Activated CD4-positive, alpha-beta T cell treated with anti-CD3 and anti-CD28 coated beads for 36 hours (primary cell): ENCODE data around the gene PIP5KL1. TPM values are rescaled to one million over a fixed set of nuclear protein-coding genes. Genes with fewer than 3 reads are reported as not detected.
A peak's percentile ranks its signal among the peaks of the same experiment; 100 is the strongest.

ENCODE experiments used
- ATAC-seq: fragments of 200-7000 bp; cut with Tn5 transposase; one replicate; pipeline ENCODE4 v1.10.0; 2021; ENCODE audit warnings: mild to moderate bottlenecking, moderate library complexity
- CTCF ChIA-PET: fragments of 350-600 bp; sonication (Branson Sonifier 250); formaldehyde crosslinking; loops from one replicate; lab custom pipeline; 2021; ENCODE audit warnings: antibody characterized with exemption; lab: Charles Lee
- POLR2A ChIA-PET: fragments of 350-600 bp; sonication (Branson Sonifier 250); formaldehyde crosslinking; loops from one replicate; lab custom pipeline; 2021; ENCODE audit warnings: antibody characterized with exemption, inconsistent platforms; lab: Charles Lee
- DNase-seq: peaks from one replicate; pipeline ENCODE4 v3.0.0-alpha.2; 2020
- H3K27ac Mint-ChIP-seq: one replicate; pipeline ENCODE4 v1.8.0; 2021; ENCODE audit warnings: mixed read lengths
- H3K27me3 Mint-ChIP-seq: one replicate; pipeline ENCODE4 v1.8.0; 2021; ENCODE audit warnings: mixed read lengths
- H3K36me3 Mint-ChIP-seq: one replicate; pipeline ENCODE4 v1.8.0; 2021; ENCODE audit warnings: low read depth, mixed read lengths
- H3K4me1 Mint-ChIP-seq: one replicate; pipeline ENCODE4 v1.8.0; 2021; ENCODE audit warnings: mixed read lengths
- H3K4me3 Mint-ChIP-seq: one replicate; pipeline ENCODE4 v1.8.0; 2021; ENCODE audit warnings: mild to moderate bottlenecking, moderate library complexity, mixed read lengths
- H3K9me3 Mint-ChIP-seq: one replicate; pipeline ENCODE4 v1.8.0; 2021; ENCODE audit warnings: low read depth, mixed read lengths
- intact Hi-C, 2 experiments: fragments of 100-400 bp; cut with DNase I in 1 of 2; cut with micrococcal nuclease in 1 of 2; formaldehyde crosslinking; loops; one replicate each; pipeline versions ENCODE4 v1.14.2 to v1.15.1; 2022 to 2024; cut with DNase I, micrococcal nuclease
- total RNA-seq, 2 experiments: library from RNA; stranded (reverse); gene quantifications; one replicate each; pipeline ENCODE4 v1.2.3, GENCODE V29; 2021

PIP5KL1 gene
- total RNA-seq, 2 experiments from 2014 or later: 1.9 to 2.8 TPM

- CTCF ChIA-PET: interaction anchor here (0.6 to 1.2 kb wide), 3 partner anchors 19 to 181 kb away, joined by 3 to 5 read pairs (median 5); no protein-coding TSS in a partner anchor
- peaks cover 22% of the 10 kb centered on the region for H3K4me1 Mint-ChIP-seq
- H3K27ac Mint-ChIP-seq: no peak overlapping the region
- POLR2A ChIA-PET: interaction anchor here (1.0 kb wide), 1 partner anchor 51 kb away, joined by 6 read pairs; no protein-coding TSS in a partner anchor
- H3K4me3 Mint-ChIP-seq: no peak overlapping the region
- H3K36me3 Mint-ChIP-seq: no peaks in the 10 kb centered on the region
- no peaks in the 10 kb centered on the region for H3K9me3 Mint-ChIP-seq
- intact Hi-C loops: loop anchor here in 1 of 2 experiments (5.0 to 10.0 kb wide), 2 partner anchors 53 to 420 kb away; no protein-coding TSS in a partner anchor
- no peak for DNase-seq
- peaks cover 5% of the 10 kb centered on the region for H3K27me3 Mint-ChIP-seq
- ATAC-seq: no peak
Measured at GRCh38 chr9:127924736-127925444, 5.7 kb downstream of the PIP5KL1 start.

GRCh38 chr9:127923771-127924170, 6.8 kb downstream of the PIP5KL1 start:
- Mint-ChIP-seq H3K9me3 (no peaks in the 10 kb centered on the region), H3K27ac (no peak overlapping the region), H3K4me1 (peaks cover 29% of the 10 kb centered on the region), H3K36me3 (no peaks in the 10 kb centered on the region), H3K27me3 (peaks cover 5% of the 10 kb centered on the region), H3K4me3 (no peak overlapping the region)
- ChIA-PET POLR2A (interaction anchor here (0.6 kb wide), 1 partner anchor 20 kb away, joined by 3 read pairs; no protein-coding TSS in a partner anchor), CTCF (interaction anchor here (1.3 kb wide), 1 partner anchor 8 kb away, joined by 4 read pairs; no protein-coding TSS in a partner anchor)
- DNase-seq (no peak), ATAC-seq (no peak)
- intact Hi-C loops: loop anchor here in 1 of 2 experiments (5.0 to 10.0 kb wide), 2 partner anchors 51 to 419 kb away; no protein-coding TSS in a partner anchor

GRCh38 chr9:127923046-127923445, 7.5 kb downstream of the PIP5KL1 start:
- ChIA-PET POLR2A (no interaction called here), CTCF (interaction anchor here (0.6 to 3.3 kb wide), 5 partner anchors 9 to 308 kb away, joined by 3 to 18 read pairs (median 4); no protein-coding TSS in a partner anchor)
- no peak for ATAC-seq
- Mint-ChIP-seq H3K4me1 (peaks cover 30% of the 10 kb centered on the region), H3K4me3 (no peak overlapping the region), H3K27ac (no peak overlapping the region), H3K36me3 (no peaks in the 10 kb centered on the region), H3K27me3 (peaks cover 5% of the 10 kb centered on the region), H3K9me3 (no peaks in the 10 kb centered on the region)
- DNase-seq: no peak
- intact Hi-C loops: loop anchor here in 1 of 2 experiments (5.0 to 10.0 kb wide), 2 partner anchors 51 to 418 kb away; no protein-coding TSS in a partner anchor

- peak overlapping the region; percentile 16 for H3K4me3 Mint-ChIP-seq
- peak; percentile 88 for DNase-seq
- peak; percentile 39 for ATAC-seq
- ChIA-PET POLR2A (no interaction called here), CTCF (interaction anchor here (0.6 to 5.2 kb wide), 34 partner anchors 9 to 1076 kb away, joined by 3 to 28 read pairs (median 4); partner anchors contain the start of genes CDK9, ENG, PIP5KL1 and PTRH1)
- H3K4me1 Mint-ChIP-seq: peaks cover 38% of the 10 kb centered on the region
- H3K9me3 Mint-ChIP-seq: no peaks in the 10 kb centered on the region
- no peak overlapping the region for H3K27ac Mint-ChIP-seq
- H3K27me3 Mint-ChIP-seq: peaks cover 5% of the 10 kb centered on the region
- H3K36me3 Mint-ChIP-seq: no peaks in the 10 kb centered on the region
- intact Hi-C loops: loop anchor here (1.0 to 10.0 kb wide), 7 partner anchors 49 to 417 kb away; partner anchors contain the start of genes TOR2A (in 2 of the 2) and CDK9 (in 1 of the 2)
Measured at GRCh38 chr9:127921557-127922120, 8.9 kb downstream of the PIP5KL1 start.

GRCh38 chr9:127920794-127921193, 9.8 kb downstream of the PIP5KL1 start:
- intact Hi-C loops: loop anchor here (1.0 to 10.0 kb wide), 6 partner anchors 48 to 416 kb away; partner anchors contain the start of genes TOR2A (in 2 of the 2) and CDK9 (in 1 of the 2)
- Mint-ChIP-seq H3K9me3 (no peaks in the 10 kb centered on the region), H3K4me3 (no peak overlapping the region), H3K36me3 (no peaks in the 10 kb centered on the region), H3K4me1 (peaks cover 38% of the 10 kb centered on the region), H3K27ac (no peak overlapping the region), H3K27me3 (peaks cover 5% of the 10 kb centered on the region)
- CTCF ChIA-PET: interaction anchor here (0.6 to 5.2 kb wide), 32 partner anchors 8 to 1008 kb away, joined by 3 to 28 read pairs (median 4); partner anchors contain the start of genes CDK9, ENG, PIP5KL1 and PTRH1
- ATAC-seq: no peak
- DNase-seq: no peak
- POLR2A ChIA-PET: no interaction called here

- H3K36me3 Mint-ChIP-seq: no peaks in the 10 kb centered on the region
- intact Hi-C loops: loop anchor here in 1 of 2 experiments (5.0 kb wide), 2 partner anchors 117 to 132 kb away; partner anchors contain the start of genes CDK9 and FPGS
- ChIA-PET CTCF (interaction anchor here (0.6 to 5.2 kb wide), 5 partner anchors 10 to 470 kb away, joined by 3 to 28 read pairs (median 3); partner anchors contain the start of genes PTRH1, TOR2A and TTC16), POLR2A (no interaction called here)
- peaks cover 44% of the 10 kb centered on the region for H3K4me1 Mint-ChIP-seq
- H3K27ac Mint-ChIP-seq: peak overlapping the region; percentile 8
- DNase-seq (peak; percentile 70), ATAC-seq (no peak)
- H3K27me3 Mint-ChIP-seq: peaks cover 3% of the 10 kb centered on the region
- no peak overlapping the region for H3K4me3 Mint-ChIP-seq
- H3K9me3 Mint-ChIP-seq: no peaks in the 10 kb centered on the region
Measured at GRCh38 chr9:127919253-127919815, 11.2 kb downstream of the PIP5KL1 start.

- peak; percentile 43 for DNase-seq
- ChIA-PET CTCF (interaction anchor here (0.6 to 5.2 kb wide), 8 partner anchors 12 to 184 kb away, joined by 3 to 28 read pairs (median 4); partner anchors contain the start of gene TOR2A), POLR2A (interaction anchor here (0.7 kb wide), 1 partner anchor 133 kb away, joined by 5 read pairs; the partner anchor contains the start of gene CDK9)
- Mint-ChIP-seq H3K4me3 (no peak overlapping the region), H3K4me1 (peaks cover 44% of the 10 kb centered on the region), H3K36me3 (peaks cover 3% of the 10 kb centered on the region), H3K27me3 (no peaks in the 10 kb centered on the region), H3K9me3 (no peaks in the 10 kb centered on the region), H3K27ac (peak overlapping the region; percentile 3)
- intact Hi-C loops: loop anchor here in 1 of 2 experiments (5.0 kb wide), 2 partner anchors 116 to 131 kb away; partner anchors contain the start of genes CDK9 and FPGS
- no peak for ATAC-seq
Measured at GRCh38 chr9:127918183-127919107, 12.1 kb downstream of the PIP5KL1 start.

GRCh38 chr9:127917603-127918002, 13.0 kb downstream of the PIP5KL1 start:
- CTCF ChIA-PET: interaction anchor here (0.6 to 5.2 kb wide), 9 partner anchors 11 to 183 kb away, joined by 3 to 28 read pairs (median 4); partner anchors contain the start of genes SH2D3C and TOR2A
- ATAC-seq: no peak
- intact Hi-C loops: loop anchor here (1.0 to 5.0 kb wide), 15 partner anchors 10 to 693 kb away; partner anchors contain the start of genes FPGS (in 2 of the 2), BBLN (in 1 of the 2), CDK9 (in 1 of the 2) and PTRH1 (in 1 of the 2)
- DNase-seq: no peak
- Mint-ChIP-seq H3K9me3 (no peaks in the 10 kb centered on the region), H3K4me3 (peak overlapping the region; percentile 76), H3K4me1 (peaks cover 44% of the 10 kb centered on the region), H3K36me3 (peaks cover 6% of the 10 kb centered on the region), H3K27me3 (no peaks in the 10 kb centered on the region), H3K27ac (peak overlapping the region; percentile 69)
- POLR2A ChIA-PET: interaction anchor here (0.7 to 1.8 kb wide), 3 partner anchors 11 to 132 kb away, joined by 3 to 5 read pairs (median 5); partner anchors contain the start of genes CDK9 and PIP5KL1

GRCh38 chr9:127916720-127917581, 13.6 kb downstream of the PIP5KL1 start, which contains the start of gene ST6GALNAC4:
Gene ST6GALNAC4, minus strand, starts transcription at chr9:127917041. Its CDS starts 622 bp downstream, at chr9:127916419.
- Mint-ChIP-seq H3K27me3 (no peaks in the 10 kb centered on the region), H3K36me3 (peaks cover 10% of the 10 kb centered on the region), H3K4me1 (peaks cover 47% of the 10 kb centered on the region), H3K4me3 (peak within 1 kb of the TSS; percentile 76), H3K9me3 (no peaks in the 10 kb centered on the region), H3K27ac (peak within 1 kb of the TSS; percentile 69)
- peak; percentile 96 for ATAC-seq
- ChIA-PET POLR2A (interaction anchor here (0.7 to 1.8 kb wide), 2 partner anchors 11 to 13 kb away, joined by 3 to 5 read pairs; partner anchors contain the start of gene PIP5KL1), CTCF (interaction anchor here (0.6 to 5.2 kb wide), 9 partner anchors 11 to 182 kb away, joined by 3 to 28 read pairs (median 4); partner anchors contain the start of genes SH2D3C and TOR2A)
- peak; percentile 98 for DNase-seq
- intact Hi-C loops: loop anchor here (1.0 to 5.0 kb wide), 15 partner anchors 10 to 692 kb away; partner anchors contain the start of genes FPGS (in 2 of the 2), BBLN (in 1 of the 2), CDK9 (in 1 of the 2) and PTRH1 (in 1 of the 2)
